Adipocyte (in vitro differentiated cells): Measurements from ENCODE around the gene ANKRD31.
"Not testable (repeated sequence)": the region's sequence is repeated elsewhere in the genome, so short reads cannot be mapped to it uniquely, and the experiment has no call there.

Source experiments
- DNase-seq: peaks from one replicate; pipeline ENCODE4 v3.0.0-alpha.2; 2015; ENCODE audit warnings: low read depth
- H3K27me3 ChIP-seq: replicated peaks from 2 replicates; pipeline ENCODE4 v1.7.0; 2013; ENCODE audit warnings: mild to moderate bottlenecking, low read length, moderate library complexity; ENCODE audit not compliant: control insufficient read depth, insufficient read depth
- H3K36me3 ChIP-seq: 2 replicates; pipeline ENCODE4 v1.7.0; 2013; ENCODE audit warnings: low read length, mild to moderate bottlenecking, moderate library complexity; ENCODE audit not compliant: control insufficient read depth, insufficient read depth, severe bottlenecking
- H3K4me1 ChIP-seq: 2 replicates; pipeline ENCODE4 v1.7.0; 2013; ENCODE audit warnings: mild to moderate bottlenecking, low read length, moderate library complexity; ENCODE audit not compliant: control insufficient read depth, insufficient read depth
- H3K4me3 ChIP-seq: 2 replicates; pipeline ENCODE4 v1.7.0; 2013; ENCODE audit warnings: mild to moderate bottlenecking, low read length, moderate library complexity
- H3K9ac ChIP-seq: 2 replicates; pipeline ENCODE4 v1.7.0; 2013; ENCODE audit warnings: mild to moderate bottlenecking, low read length, moderate library complexity
- H3K9me3 ChIP-seq: 2 replicates; pipeline ENCODE4 v1.7.0; 2013; ENCODE audit warnings: mild to moderate bottlenecking, low read length, moderate library complexity; ENCODE audit not compliant: control insufficient read depth

ANKRD31 gene

DNA sequence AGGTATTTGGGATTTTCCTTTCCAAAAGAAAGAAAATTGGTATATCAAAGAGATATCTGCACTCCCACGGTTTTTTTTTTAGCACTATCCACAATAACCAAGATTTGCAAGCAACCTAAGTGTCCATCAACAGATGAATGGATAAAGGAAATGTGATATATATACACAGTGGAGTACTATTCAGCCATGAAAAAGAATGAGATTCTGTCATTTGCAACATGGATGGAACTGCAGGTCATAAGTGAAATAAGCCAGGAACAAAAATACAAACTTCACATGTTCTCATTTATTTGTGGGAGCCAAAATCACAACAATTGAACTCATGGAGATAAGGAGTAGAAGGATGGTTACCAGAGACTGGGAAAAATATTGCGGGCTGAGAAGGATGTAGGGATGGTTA is 9.8 kb downstream of the ANKRD31 start:
- Histone ChIP-seq H3K9me3 (no peaks in the 10 kb centered on the region), H3K4me3 (no peak overlapping the region), H3K4me1 (no peaks in the 10 kb centered on the region), H3K36me3 (no peaks in the 10 kb centered on the region), H3K27me3 (no peaks in the 10 kb centered on the region), H3K9ac (no peak overlapping the region)
- no peak for DNase-seq

DNA sequence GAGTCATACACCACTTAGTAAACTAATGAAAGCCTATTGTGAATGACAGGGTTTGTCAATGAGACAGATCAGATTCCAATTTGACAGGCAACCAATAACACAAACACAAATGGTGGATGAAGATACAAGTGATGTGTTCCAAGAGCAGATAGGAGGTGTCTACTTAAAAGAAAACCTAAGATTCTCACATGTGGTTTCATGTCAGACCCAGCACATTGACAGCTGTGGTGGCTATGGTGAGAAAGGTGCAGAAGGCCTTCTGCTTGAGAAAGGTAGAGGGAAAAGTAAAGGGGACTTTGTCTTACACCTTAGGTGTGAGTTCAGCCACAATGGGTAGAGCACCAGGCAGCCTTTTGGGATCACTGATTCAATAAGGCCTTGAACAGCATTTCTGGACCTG is 11.2 kb downstream of the ANKRD31 start:
- Histone ChIP-seq H3K9ac (no peak overlapping the region), H3K36me3 (no peaks in the 10 kb centered on the region), H3K4me1 (no peaks in the 10 kb centered on the region), H3K4me3 (no peak overlapping the region), H3K9me3 (no peaks in the 10 kb centered on the region), H3K27me3 (no peaks in the 10 kb centered on the region)
- DNase-seq = no peak

DNA sequence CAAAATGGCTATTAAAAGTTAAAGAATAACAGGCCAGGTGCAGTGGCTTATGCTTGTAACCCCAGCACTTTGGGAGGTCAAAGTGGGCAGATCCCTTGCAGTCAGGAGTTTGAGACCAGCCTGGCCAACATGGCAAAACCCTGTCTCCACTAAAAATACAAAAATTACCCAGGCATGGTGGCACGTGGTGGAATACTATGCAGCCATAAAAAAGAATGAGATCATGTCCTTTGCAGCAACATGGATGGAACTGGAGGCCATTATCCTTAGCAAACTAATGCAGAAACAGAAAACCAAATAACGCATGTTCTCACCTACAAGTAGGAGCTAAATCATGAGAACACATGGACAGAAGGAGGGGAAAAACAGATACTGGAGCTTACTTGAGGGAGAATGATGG is 15.9 kb downstream of the ANKRD31 start:
- H3K9ac ChIP-seq, H3K9me3 ChIP-seq, H3K36me3 ChIP-seq, H3K4me3 ChIP-seq, H3K27me3 ChIP-seq, DNase-seq, H3K4me1 ChIP-seq: not testable (repeated sequence)

DNA sequence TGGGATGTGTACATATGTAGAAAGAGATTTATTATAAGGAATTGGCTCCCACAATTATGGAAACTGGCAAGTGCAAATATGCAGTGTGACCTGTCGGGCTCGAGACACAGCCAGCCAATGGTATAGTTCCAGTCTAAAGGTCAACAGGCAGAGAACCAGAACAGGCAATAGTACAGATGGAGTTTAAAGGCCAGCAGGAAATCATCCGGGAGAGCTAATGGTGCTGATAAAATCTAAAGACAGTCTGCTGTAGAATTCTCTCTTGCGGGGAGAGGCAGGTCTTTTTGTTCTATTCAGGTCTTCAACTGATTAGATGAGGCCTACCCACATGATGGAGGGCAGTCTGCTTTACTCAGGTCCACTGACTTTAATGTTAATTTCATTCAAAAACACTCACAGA is 21.8 kb downstream of the ANKRD31 start:
- Histone ChIP-seq H3K4me1 (no peaks in the 10 kb centered on the region), H3K27me3 (no peaks in the 10 kb centered on the region), H3K36me3 (no peaks in the 10 kb centered on the region), H3K9ac (no peak overlapping the region), H3K4me3 (no peak overlapping the region), H3K9me3 (peaks cover 6% of the 10 kb centered on the region)
- DNase-seq = no peak

DNA sequence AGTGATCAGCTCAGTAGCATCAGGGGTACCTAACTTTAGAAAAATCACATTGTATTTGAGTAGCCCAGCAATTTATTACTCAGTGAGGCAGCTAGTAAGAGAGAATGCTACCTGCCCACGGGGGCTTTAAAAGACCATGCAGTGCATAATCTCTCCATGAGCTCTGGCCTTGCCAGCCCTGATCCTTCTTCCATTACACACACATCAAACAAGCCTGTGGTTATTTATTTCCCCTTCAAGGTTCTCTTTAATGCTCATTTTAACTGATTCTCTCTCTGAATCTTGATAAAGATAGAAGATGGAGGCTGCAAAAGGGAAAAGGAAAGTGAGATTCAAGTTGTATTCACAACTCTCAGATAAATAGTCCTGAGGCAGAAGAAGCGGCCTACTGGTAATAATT is 22.3 kb downstream of the ANKRD31 start:
- H3K4me1 ChIP-seq = no peaks in the 10 kb centered on the region
- H3K27me3 ChIP-seq = no peaks in the 10 kb centered on the region
- DNase-seq = no peak
- no peak overlapping the region for H3K9ac ChIP-seq
- H3K9me3 ChIP-seq = peaks cover 6% of the 10 kb centered on the region
- no peak overlapping the region for H3K4me3 ChIP-seq
- H3K36me3 ChIP-seq = no peaks in the 10 kb centered on the region

DNA sequence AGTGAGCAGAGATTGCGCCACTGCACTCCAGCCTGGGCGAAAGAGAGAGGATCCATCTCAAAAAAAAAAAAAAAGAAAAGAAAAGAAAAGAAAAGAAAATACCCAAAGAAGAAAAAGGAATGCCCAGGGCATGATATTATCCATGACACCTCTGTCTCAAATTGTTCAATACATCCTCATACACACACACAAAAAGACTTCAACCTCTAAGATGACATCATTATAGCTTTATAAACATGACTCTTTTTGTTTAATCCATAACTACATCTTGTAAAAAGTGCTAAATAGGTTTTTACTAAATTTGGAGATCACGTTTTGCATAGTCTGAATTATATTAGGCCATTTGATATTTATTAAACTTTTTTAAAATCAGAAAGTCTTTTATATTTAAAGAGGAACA is 33.1 kb downstream of the ANKRD31 start:
- H3K9ac ChIP-seq = no peak overlapping the region
- H3K9me3 ChIP-seq = no peaks in the 10 kb centered on the region
- H3K27me3 ChIP-seq = no peaks in the 10 kb centered on the region
- no peaks in the 10 kb centered on the region for H3K4me1 ChIP-seq
- no peak for DNase-seq
- H3K4me3 ChIP-seq = no peak overlapping the region
- H3K36me3 ChIP-seq = no peaks in the 10 kb centered on the region

DNA sequence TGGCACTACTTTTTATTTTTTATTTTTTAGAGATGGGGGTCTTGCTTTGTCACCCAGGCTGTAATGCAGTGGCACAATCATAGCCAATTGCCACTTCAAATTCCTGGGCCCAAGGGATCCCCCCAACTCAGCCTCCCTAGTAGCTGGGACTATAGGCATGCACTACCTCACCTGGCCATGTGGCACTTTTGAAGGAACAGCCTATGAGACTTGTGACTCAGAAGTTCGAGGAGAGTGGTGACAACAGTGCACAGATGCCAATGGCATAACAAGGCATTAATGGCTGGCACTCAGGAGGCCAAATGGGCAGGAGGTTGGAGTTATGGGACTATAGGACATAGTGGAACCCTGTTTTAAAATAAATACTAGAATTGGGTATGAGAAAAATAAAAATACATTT is 33.7 kb downstream of the ANKRD31 start:
- Histone ChIP-seq H3K9me3 (no peaks in the 10 kb centered on the region), H3K4me3 (no peak overlapping the region)
- no peak for DNase-seq

DNA sequence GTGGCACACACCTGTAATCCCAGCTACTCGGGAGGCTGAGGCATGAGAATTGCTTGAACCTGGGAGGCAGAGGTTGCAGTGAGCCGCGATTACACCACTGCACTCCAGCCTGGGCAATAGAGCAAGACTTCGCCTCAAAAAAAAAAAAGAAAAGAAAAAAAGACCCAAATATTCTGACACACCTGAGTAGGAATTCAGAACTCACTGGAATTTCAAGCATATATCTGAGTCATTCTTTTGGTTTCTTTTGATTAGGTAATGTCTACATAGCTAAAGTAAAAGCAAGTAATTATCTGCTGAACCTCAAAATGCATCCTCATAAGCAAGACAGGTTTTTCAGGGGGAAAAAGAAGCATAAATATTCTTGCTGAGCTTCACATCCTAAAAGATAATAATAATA is 35.9 kb downstream of the ANKRD31 start:
- H3K4me3 ChIP-seq = no peak overlapping the region
- no peaks in the 10 kb centered on the region for H3K4me1 ChIP-seq
- no peak overlapping the region for H3K9ac ChIP-seq
- no peaks in the 10 kb centered on the region for H3K36me3 ChIP-seq
- no peak for DNase-seq
- no peaks in the 10 kb centered on the region for H3K9me3 ChIP-seq
- no peaks in the 10 kb centered on the region for H3K27me3 ChIP-seq

More for the DNA sequence above, 33.7 kb downstream of the ANKRD31 start:
- Histone ChIP-seq H3K4me1 (no peaks in the 10 kb centered on the region), H3K27me3 (no peaks in the 10 kb centered on the region), H3K9ac (no peak overlapping the region), H3K36me3 (no peaks in the 10 kb centered on the region)

DNA sequence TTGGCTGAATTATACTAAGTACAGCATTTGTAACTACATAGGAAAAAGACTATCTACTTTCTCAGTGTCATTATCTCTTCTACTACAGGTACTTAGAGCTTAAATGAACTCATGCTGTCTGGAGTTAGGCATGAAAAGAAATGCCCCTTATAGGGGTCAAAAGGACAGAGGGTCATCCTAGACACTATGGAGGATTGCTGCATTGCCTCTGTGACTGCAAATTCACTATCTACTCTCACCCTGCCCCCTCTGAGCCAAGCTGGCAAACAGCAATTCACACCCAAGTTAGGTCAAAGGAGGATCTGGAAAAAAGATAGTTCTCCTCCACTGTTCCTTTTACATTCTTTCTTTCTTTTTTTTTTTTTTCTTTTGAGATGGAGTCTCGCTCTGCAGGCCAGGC is 36.7 kb downstream of the ANKRD31 start:
- no peaks in the 10 kb centered on the region for H3K36me3 ChIP-seq
- no peaks in the 10 kb centered on the region for H3K27me3 ChIP-seq
- H3K9me3 ChIP-seq = no peaks in the 10 kb centered on the region
- H3K9ac ChIP-seq = no peak overlapping the region
- H3K4me3 ChIP-seq = no peak overlapping the region
- no peak for DNase-seq
- no peaks in the 10 kb centered on the region for H3K4me1 ChIP-seq

DNA sequence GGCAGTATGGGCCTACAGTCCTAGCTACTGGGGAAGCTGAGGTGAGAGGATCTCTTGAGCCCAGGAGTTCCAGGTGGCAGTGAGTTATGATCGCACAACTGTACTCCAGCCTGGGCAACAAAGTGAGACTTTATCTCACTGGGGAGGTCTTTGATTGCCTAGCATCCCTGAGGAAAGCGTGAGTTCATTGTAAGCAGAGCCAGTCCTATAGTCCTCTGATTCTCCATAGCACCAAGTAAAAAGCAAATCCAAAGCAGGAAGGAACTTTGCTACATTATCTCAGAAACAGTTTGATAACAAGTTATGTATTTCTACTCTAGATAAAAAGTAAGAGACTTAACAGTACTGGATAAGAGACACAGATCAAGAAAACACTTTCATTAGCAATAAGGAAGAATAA is 37.6 kb downstream of the ANKRD31 start:
- H3K4me3 ChIP-seq = no peak overlapping the region
- no peaks in the 10 kb centered on the region for H3K27me3 ChIP-seq
- no peak for DNase-seq
- no peaks in the 10 kb centered on the region for H3K36me3 ChIP-seq
- H3K9me3 ChIP-seq = no peaks in the 10 kb centered on the region
- H3K9ac ChIP-seq = no peak overlapping the region
- H3K4me1 ChIP-seq = no peaks in the 10 kb centered on the region

DNA sequence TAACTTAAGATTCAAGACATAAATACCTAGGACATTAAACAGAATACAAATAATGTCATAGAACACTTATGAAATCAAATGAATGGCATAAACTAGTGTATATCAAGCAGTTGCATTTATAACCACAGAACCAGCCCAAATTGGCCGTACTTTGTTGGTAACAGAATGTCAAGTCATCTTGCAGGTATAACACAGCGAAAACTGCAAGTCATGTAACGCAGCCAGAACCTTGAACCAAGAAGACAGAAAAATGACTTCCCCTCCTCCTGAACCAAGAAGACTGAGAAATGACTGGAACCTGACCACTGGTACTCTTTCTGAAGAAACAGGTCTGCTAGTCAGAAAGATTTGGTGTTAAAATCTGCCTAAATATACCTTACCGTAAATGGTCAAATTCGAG is 38.9 kb downstream of the ANKRD31 start:
- no peak for DNase-seq
- H3K9ac ChIP-seq = no peak overlapping the region
- H3K27me3 ChIP-seq = no peaks in the 10 kb centered on the region
- H3K4me1 ChIP-seq = no peaks in the 10 kb centered on the region
- no peaks in the 10 kb centered on the region for H3K36me3 ChIP-seq
- H3K9me3 ChIP-seq = no peaks in the 10 kb centered on the region
- H3K4me3 ChIP-seq = no peak overlapping the region

DNA sequence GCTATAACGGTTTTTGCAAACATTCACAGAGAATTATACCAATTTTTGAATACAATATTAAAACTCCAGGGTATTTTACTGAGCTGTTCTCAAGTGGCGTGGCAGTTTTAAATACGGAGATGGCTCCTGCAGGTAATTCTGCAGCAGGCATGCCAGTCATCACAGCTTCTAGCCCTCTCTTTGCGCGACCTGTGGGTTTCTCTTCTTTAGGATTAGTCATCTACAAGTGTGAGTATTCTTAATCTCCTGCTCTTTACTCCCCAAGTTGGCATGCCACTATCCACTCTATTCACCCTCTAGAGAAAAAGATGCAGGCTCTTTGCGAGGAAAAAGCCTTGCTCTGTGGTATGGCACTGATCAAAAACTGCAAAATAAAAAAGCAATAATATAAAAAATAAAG is 43.9 kb downstream of the ANKRD31 start:
- no peak for DNase-seq
- Histone ChIP-seq H3K9me3 (no peaks in the 10 kb centered on the region), H3K4me3 (no peak overlapping the region), H3K36me3 (no peaks in the 10 kb centered on the region), H3K9ac (no peak overlapping the region), H3K4me1 (no peaks in the 10 kb centered on the region), H3K27me3 (no peaks in the 10 kb centered on the region)
